ENCODE results near the gene ADD1.

- TF ChIP-seq EP300 (IDR thresholded peaks at IDR 0.05) (no peak), CTCF (IDR thresholded peaks at IDR 0.05) (no peak)
Observed at GRCh38 chr4:2822461-2823300, 21.0 kb upstream of the ADD1 start.

Data from tibial nerve (tissue), 4 donors.